GM12865 (cell line): ENCODE measurements around the gene CCL21.

Experiments
- DNase-seq: peaks from one replicate; pipeline ENCODE4 v3.0.0; 2010; ENCODE audit warnings: low read depth
- H3K4me3 ChIP-seq: 2 replicates; pipeline ENCODE4 v1.5.1; 2011; ENCODE audit warnings: mild to moderate bottlenecking, low read depth, low read length, control low read depth
- CTCF ChIP-seq: IDR thresholded peaks from 2 replicates; pipeline ENCODE4 v1.5.1; 2011; ENCODE audit warnings: low read length, control low read depth, low read depth, inconsistent platforms; ENCODE audit not compliant: insufficient read depth; ENCODE audit errors: missing control alignments

CCL21 gene

GRCh38 chr9:34689512-34689911 lies 20.4 kb downstream of the CCL21 start:
- H3K4me3 ChIP-seq, result no peak overlapping the region
- no peak for DNase-seq
- no peak for TF ChIP-seq CTCF

- no peak for DNase-seq
- no peak for TF ChIP-seq CTCF
- no peak overlapping the region for H3K4me3 ChIP-seq
Measured at GRCh38 chr9:34689116-34689470, 20.8 kb downstream of the CCL21 start.

- no peak overlapping the region for H3K4me3 ChIP-seq
- DNase-seq, result no peak
- no peak for TF ChIP-seq CTCF
Measured at GRCh38 chr9:34688329-34689115, 21.4 kb downstream of the CCL21 start.

- H3K4me3 ChIP-seq, result no peak overlapping the region
- DNase-seq, result no peak
- TF ChIP-seq CTCF, result no peak
Measured at GRCh38 chr9:34687276-34688030, 22.5 kb downstream of the CCL21 start.

GRCh38 chr9:34686732-34687131 lies 23.2 kb downstream of the CCL21 start:
- DNase-seq, result no peak
- no peak for TF ChIP-seq CTCF
- H3K4me3 ChIP-seq, result no peak overlapping the region

GRCh38 chr9:34686231-34686630 lies 23.7 kb downstream of the CCL21 start:
- no peak for DNase-seq
- TF ChIP-seq CTCF, result no peak
- H3K4me3 ChIP-seq, result no peak overlapping the region
